NCI-H226 (cell line): ENCODE measurements around the gene CCL18.
"Not testable (repeated sequence)": the region's sequence is repeated elsewhere in the genome, so short reads cannot be mapped to it uniquely, and the experiment has no call there.

Source experiments
- DNase-seq: peaks from one replicate; pipeline ENCODE4 v3.0.0-alpha.2; 2015

Gene CCL18

DNA sequence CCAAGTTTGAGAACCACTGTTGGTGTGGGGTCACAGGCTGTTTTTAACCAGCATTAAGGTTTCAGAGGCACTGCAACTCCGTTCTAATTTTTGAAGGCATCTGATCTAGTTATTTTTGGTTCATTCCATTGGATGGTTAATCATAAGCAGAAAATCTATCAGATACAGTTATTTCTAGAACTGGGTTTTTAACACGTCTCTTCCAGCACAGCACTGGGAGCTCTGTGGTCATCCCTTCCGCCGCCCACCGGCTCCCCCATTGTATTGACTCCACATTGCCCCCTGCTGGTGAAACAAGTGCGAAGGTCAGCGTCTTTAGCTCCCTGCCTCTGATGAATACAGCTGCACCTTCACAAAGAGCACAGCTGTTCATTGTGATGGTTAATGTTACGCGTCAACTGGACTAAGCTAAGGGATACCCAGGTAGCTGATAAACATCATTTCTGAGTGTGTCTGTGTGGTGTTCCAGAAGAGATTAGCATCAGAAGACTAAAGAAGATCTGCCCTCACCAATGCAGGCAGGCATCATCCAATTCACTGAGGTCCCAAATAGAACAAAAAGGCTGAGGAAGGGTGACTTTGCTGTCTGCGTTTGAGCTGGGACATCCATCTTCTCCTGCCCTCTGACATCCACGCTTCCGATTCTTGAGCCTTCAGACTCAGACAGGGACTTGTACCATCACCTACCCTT, 8.5 kb downstream of the CCL18 start:
- no peak for DNase-seq

DNA sequence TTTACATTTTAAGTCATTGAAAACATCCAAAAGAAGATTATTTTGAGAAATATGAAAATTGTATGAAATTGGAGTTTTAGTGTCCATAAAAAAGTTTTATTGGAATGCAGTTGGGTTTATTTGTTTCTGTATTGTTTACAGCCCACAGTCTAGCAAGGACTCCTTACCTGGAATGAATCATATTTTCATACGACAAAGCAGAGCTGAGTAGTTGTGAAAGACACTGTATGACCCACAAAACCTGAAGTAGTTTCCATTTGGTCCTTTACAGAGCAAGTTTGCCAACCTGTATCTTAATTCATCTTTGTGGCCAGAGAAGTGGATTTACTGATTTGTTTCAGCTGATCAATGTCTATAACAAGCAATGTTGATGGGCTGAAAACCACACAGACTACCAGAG, 10.3 kb downstream of the CCL18 start:
- no peak for DNase-seq

DNA sequence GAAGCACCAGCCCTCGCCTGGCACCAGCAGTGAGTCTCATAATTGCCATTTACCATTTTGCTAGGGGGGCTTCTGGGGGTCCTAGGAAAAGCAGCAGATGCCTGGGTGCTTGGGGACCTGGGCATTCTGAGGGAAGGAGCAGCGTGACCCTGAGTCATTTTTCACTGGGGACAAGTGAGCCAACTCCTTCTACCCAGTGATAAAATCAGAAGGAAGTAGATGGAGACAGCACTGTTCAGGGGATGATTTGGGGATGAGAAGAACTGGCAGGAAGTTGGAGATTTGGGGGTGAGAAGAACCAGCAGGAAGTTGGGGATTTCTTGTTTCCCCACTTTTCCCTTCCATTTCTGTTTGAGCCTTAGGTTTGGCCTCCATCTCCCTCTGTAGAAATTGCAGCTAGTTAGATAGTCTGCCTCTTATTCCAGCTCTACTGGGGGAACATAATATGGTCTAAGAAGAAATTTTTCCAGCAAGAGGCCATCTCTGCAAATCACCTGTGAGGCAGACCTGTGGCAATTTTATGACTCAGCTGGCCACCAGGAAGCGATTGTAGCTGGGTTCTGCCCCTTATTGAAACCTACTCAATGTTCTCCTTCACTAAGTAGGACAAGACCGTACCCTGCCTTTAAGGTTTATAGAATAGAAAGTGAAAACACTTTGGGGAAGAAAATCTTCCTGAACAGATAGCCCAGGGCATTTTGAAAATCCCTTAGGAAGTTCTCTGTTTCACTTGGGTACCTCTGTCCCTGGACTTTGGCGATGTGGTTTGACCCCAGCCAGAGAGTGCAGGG, 17.8 kb downstream of the CCL18 start:
- DNase-seq, result not testable (repeated sequence)

DNA sequence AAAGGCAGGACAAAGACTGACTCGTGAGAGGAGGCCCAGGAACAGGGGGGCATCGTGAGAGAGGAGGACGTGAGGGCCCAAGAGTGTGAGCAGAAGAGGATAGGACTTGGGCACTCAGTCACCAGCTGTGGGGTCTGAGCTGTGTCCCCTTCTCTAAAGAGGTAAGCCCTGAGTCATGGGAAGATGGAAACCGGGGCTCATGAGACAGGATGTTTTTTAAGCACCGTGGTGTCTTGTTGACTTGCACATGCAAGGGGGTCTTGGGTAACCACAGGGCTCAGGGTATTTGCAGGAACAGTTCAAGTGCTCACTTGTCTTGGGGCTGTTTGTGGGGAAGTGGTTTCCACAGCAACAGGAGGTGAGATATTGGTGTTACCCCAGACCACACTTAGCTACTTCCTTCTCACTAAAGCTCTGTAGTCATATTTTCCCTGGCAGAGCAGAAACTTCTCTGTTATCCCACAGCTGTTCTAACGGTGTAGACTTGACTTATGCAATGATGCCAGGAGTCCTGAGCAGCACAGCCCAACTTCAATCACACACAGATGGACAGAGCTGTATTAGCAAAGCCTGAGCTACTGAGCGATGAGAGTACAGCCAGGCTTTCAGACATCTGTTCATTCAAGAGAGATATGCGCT, 18.5 kb downstream of the CCL18 start:
- not testable (repeated sequence) for DNase-seq

DNA sequence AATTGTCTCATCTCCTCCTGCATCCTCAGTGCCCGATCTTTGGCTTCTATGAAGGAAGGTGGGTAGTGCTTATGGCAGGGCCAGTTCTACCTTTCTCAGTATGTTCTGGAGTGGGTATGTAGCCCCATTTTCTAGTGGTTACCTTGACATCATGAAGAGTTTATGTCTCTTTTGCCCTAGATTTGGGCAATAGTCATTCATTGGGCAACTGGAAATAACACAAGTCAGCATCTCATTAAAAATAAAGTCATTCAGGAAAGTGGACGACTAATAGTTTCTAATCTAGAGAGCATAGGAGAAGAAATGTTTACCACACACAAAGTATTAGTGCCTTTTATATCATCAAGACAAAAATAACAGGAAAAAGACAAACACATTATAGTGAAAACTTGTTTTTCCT, 19.6 kb downstream of the CCL18 start:
- not testable (repeated sequence) for DNase-seq

DNA sequence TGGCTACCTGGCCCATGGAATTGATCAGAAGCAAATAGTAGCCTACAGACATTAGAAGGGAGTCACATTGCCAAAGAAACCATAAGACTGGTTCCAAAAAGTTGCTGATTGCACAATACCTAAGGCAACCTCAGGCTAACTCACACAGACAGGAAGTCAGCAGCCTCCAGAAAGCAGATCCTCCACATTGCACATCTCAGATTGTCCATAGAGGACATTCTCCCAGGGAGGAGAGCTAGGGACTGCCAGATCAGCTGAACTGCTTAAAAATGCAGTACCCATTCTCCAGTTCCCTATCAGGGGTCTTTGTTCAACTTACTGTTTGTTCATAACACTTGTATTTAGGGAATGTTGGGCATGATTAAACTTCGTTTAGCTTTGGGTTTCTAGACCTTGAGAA, 21.7 kb downstream of the CCL18 start:
- DNase-seq, result no peak

DNA sequence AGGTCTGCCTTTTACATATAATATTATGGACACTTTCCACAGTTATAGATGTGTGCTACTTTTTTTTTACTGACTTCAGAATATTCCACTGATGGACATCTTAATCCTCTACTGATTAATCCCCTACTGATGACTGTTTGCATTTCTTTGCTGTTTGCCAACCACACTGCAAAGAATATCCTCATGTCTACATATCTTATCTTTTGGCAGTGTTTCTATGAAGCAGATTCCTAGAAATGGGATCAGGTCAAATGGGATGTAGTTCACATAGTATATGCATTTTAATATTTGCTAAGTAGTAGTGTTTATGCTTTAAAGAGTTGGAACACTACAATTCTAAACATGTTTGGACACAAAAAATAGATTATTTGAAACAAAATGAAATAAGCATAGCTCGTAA, 22.7 kb downstream of the CCL18 start:
- DNase-seq, result no peak

DNA sequence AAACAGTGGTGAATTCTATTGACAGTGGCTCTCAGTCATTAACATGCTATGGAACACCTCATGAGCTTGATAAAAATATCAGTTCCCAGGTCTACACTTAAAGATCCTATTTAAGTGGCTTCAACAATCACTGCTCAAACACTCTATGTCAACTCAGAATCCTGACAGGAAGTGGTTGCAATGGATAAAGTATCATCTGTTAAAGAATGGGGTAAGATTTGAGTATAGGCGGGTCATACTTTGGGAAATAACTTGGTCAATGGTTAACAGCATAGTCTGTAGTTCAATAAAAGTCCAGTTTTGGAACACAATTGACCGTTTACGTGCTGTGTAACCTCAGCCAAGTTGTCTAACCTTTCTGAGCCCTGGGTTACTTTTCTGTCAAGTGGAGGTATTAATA, 23.4 kb downstream of the CCL18 start:
- not testable (repeated sequence) for DNase-seq

DNA sequence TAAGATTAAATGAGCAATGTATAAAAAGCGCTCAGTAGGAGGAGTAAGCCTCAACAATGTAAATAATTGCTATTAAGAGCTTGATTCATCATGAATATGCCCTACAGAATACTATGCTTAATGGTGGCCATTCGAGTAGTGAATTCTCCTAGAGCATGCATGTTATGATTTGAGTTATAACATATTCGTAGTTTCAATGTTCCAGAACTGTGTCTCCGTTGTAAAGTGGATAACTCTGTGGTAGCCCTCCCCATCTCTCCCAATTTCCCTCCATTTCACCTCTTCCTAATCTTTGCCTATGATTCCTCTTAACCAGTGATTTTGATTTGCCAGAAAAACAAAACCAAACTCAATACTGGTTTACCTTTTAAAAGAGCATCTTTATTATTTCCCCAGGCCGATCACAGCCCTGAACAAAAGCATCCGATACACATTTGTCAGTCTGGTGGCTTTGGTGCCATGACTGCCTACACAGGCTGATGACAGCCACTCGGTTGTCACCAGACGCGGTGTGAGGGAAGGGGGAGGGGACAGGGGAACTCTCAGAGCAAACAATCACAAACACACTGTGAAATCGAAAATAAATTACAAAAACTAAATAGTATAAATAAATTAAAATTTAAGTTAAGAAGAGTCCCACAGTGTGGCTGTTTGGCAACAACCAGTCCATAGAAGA, 24.0 kb downstream of the CCL18 start:
- not testable (repeated sequence) for DNase-seq

DNA sequence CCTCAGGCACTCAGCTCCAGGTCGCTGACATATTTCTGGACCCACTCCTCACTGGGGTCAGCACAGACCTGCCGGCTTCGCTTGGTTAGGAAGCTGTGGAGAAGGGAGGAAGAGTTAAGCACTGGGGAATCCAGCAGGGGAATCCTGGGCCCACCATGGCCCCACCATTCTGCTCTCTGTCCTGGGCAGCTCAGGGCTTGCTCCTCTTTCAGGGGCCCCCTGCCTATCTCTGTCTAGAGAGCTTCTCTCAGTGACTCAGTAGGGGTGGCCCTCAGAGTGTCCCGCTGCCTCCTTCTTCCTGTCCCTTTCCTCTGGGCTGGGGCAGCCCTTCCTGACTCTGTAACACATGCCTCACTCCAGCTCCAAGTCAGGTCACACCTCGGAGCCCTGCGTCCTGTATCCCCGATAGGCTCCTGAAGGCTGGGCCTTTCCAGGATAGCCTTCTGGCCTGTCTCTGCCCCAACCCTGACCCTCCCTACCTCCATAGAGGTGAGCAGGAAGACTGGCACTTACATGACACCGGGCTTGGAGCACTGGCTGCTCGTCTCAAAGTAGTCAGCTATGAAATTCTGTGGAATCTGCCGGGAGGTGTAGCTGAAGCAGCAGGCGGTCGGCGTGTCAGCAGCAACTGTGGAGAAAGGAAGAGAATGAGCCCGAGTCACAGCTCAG, 24.7 kb downstream of the CCL18 start:
- DNase-seq, result no peak

DNA sequence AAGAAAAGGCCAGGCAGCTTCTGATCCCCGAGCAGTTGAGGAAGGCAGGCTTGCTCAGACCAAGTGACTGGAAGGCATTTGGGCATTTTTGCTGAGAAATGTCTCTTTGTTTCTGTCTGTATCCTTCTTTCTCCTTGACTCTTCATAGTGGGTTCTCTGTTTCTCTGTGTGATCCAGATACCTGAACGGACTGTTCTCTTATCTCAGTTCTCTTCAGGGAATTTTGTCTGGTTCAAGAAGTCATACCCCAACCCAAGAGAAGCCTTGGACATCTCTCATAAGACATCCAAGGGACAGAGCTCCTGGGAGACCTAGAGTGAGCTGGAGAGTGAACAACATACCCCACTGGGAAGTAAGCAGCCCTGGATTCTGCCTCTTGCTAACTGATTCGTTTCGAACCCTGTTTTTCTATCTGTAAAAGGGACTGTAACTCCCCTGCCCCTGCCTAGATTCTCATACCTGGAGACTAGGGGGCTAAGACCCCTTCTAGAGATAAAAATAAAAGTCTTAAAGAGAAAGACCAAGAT, 25.3 kb downstream of the CCL18 start:
- DNase-seq, result no peak

DNA sequence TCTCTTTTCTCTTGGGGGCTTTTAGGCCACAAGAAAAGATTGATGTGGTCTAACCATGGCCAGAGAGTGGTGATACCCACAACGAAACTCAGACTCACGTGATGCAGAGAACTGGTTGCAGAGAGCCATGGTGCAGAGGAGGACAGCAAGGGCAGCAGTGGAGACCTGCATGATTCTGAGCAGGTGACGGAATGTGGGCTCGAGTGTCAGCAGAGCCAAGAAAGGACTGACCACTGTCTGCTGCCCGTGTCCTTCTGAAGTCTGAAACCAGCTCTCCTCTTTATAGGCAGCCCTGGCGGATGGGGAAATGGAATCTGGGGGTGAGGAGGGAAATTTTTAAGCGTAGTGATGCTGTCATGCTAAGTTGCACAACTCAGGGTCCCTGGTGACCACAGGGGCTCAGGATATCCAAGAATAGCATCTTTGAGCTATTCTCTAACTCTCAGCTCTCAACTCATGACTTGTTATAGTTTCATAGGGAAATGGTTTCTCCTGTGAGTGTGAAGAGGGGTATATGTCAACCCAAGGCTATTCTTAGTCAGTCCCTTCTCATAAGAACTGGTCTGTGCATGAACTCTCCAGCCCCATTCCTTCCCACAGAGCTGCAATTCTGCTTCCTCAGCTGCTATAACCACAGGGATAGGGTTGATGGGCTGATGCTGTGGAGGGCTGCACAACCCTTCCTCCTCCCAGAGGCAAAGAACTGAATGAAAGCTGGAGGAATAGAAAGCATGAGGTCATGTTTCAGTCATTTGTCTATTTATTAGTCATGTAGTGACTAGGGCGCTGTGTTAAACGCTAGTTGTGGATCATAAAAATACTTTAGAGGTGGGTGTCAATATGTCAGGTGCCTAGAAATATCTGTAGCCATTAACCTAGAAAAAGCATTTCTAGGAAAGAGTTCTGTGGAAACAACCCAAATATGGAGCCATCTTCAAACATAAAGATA, 26.1 kb downstream of the CCL18 start, which contains the start of gene CCL3:
CCL3 (minus strand) TSS at position 256 of the 949 bp plus-strand sequence; CDS start at position 171, 85 bp downstream.
- DNase-seq, result no peak

DNA sequence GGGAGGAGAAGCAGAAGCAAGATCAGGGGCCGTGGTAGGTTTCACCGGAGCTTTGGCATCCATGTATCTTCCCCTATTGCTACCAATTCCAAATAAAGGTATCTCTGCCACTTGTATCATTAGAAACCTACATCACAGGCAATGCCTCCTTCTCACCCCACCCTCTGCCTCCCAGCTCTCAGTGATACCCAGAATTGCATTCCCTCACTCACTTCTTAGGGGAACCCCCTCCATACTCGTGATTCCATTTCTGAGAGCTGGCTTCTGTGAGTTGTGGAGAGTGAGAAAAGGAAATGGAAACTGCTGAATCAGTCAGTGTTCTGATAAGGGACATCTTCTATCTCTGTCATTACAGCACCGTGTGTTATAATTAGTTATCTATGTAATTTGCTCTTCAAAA, 28.2 kb downstream of the CCL18 start:
- DNase-seq, result no peak

DNA sequence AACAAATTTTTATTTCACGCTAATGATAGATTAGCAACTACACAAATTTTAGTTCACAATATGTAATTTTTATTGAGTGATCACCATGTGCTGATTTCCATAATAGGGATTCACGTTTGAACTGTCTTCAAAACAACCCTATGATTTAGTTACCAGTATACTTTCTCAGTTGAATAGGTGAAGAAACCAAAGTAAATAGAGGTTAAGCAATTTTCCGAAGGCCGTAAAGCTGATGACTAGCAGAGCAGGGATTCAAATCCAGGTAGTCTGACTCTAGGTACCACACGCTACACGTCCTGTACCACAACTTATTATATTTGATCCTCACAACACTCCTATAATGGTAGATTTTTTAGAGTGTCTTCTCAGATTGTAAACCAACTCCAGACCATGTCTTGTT, 28.6 kb downstream of the CCL18 start:
- DNase-seq, result not testable (repeated sequence)

DNA sequence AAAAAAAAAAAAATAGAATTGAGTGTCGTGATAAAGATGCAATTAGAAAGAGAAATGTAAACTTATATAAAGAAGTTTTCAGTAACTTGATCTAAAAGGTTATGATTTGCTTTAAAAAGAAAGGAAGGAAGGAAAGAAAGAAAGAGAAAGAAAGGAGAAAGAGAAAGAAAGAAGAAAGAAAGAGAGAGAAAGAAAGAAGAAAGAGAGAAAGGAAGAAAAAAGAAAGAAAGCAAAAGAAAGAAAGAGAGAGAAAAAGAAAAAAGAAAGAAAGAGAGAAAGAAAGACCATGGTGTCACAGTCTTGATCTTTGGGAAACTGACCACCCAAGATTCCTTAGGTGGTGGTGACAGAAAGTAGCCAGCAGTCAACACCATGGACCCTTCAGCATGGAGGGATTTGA, 30.2 kb downstream of the CCL18 start:
- no peak for DNase-seq

DNA sequence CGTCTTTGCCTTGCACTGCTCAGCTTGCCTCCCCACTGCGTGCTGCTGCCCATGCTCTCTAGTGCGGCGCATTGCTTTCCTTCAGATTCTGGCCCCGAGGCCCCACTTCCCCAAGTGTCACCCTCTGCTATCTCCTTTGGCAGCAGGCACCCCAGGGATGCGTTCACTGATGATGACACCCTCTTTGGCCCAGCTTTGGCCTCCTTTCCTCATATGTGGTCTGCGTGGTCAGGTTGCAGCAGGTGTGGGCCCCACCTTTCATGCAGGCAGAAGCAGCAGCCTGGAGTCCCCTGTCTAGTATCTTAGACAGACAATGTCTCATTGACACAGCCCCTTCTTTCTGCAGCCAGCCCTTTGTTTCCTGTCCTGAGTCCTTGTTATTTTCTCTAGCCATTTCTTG, 30.7 kb downstream of the CCL18 start:
- no peak for DNase-seq

DNA sequence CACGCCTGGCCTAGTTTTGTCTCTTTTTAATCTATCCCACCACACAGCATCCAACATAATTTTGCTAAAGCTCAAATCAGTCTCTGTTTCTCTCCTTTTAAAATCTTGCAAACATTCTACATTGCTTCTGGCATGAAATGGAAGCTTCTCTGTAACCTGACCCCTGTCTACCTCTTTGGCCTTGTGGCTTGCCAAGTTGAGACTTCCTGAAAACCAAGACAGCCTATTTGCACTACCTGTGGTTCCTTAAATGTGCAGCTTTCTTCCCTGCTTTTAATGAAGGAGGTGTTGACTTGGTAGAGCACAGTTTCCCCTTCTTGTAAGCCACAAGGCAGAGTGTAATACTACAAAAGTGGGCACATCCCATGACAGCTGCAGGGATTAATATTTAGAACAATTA, 31.9 kb downstream of the CCL18 start:
- DNase-seq, result no peak

DNA sequence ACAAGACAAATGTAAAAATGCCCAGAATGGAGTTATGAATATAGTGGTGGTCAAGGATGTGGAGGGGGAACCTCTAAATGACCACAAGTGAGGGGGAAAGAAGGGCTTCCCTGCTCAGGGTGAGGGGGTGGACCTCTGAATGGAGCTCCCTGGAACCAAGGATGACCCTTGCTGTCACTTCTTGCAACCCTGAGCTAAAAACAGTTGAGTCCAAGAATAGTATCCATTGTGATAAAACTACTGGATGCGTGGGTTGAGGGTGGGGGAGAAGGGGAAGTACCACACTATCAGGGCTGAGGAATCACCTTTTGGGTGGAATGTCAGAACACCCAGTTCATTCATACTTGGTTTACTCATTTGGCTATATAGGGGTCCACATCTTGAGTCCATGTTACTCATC, 34.9 kb downstream of the CCL18 start:
- not testable (repeated sequence) for DNase-seq

DNA sequence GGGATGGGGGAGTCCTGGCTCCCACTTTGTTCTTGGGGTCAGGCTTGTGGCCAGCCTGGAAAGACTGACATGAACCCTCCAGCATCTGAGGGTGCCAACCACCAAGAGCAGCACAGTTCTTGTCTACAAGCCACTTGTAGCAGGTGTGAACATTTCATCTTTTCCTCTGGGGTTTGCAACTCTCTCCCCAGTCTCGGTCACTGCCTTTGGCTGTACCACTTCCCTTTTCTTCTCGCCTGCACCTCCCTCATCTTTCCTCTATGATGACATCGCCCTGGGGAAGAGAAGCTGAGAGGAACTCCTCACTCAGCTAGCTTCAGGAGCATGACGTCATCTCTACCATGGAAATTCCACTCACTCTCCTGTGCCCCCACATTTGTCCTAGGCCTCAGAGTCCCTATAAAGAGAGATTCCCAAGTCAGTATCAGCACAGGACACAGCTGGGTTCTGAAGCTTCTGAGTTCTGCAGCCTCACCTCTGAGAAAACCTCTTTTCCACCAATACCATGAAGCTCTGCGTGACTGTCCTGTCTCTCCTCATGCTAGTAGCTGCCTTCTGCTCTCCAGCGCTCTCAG, 39.4 kb downstream of the CCL18 start, which contains the start of gene CCL4:
CCL4 (plus strand) TSS at position 427 of the 575 bp plus-strand sequence; CDS start at position 506, 79 bp downstream.
- not testable (repeated sequence) for DNase-seq

DNA sequence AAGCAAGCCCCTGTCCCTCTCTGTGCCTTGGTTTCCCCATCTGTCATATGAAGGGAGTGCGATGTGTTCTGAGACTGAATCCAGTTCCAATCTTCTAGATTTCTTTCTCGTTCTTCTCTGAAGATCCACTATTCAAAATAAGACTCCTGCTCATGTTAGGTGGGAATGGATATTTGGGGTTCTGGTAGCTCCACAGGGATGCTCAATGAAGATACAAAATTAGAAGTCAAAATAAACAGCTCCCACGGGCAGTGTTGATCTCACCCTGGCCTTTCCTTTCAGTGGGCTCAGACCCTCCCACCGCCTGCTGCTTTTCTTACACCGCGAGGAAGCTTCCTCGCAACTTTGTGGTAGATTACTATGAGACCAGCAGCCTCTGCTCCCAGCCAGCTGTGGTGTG, 40.2 kb downstream of the CCL18 start:
- DNase-seq, result not testable (repeated sequence)
